CD4-positive, alpha-beta T cell (primary cell): ENCODE measurements around the gene PGLYRP4. TPM values are rescaled to one million over a fixed set of nuclear protein-coding genes. Genes with fewer than 3 reads are reported as not detected.

Source experiments
- ATAC-seq: fragments of 200-7000 bp; cut with Tn5 transposase; one replicate; pipeline ENCODE4 v1.10.0; 2022; ENCODE audit warnings: mild to moderate bottlenecking; ENCODE audit not compliant: poor library complexity
- CTCF ChIA-PET: fragments of 350-600 bp; sonication (Branson Sonifier 250); formaldehyde crosslinking; loops from one replicate; lab custom pipeline; 2021; ENCODE audit warnings: antibody characterized with exemption, inconsistent platforms; lab: Charles Lee
- POLR2A ChIA-PET: fragments of 350-600 bp; sonication (Branson Sonifier 250); formaldehyde crosslinking; loops from one replicate; lab custom pipeline; 2021; ENCODE audit warnings: antibody characterized with exemption, inconsistent platforms; lab: Charles Lee
- DNase-seq, 14 experiments: peaks; one replicate each; pipeline ENCODE4 v3.0.0-alpha.2; 2013 to 2020; ENCODE audit warnings: mixed read lengths in 2 of 14
- H3K27ac ChIP-seq, 2 donors: one replicate each; pipeline versions ENCODE4 v1.5.1 to v1.7.0; 2013; ENCODE audit warnings: low read length in 2 of 2, low read depth in 1 of 2, mild to moderate bottlenecking in 1 of 2
- H3K27me3 ChIP-seq, 2 experiments: 1 replicate in 1 of 2; 2 replicates in 1 of 2; pipeline versions ENCODE4 v1.6.1 to v1.7.0; 2013; ENCODE audit warnings: low read length in 2 of 2, control low read depth in 1 of 2, mild to moderate bottlenecking in 1 of 2, moderate library complexity in 1 of 2; ENCODE audit not compliant: insufficient read depth in 2 of 2, control insufficient read depth in 1 of 2
- H3K36me3 ChIP-seq: one replicate; pipeline ENCODE4 v1.6.1; 2013; ENCODE audit warnings: low read length, control low read depth; ENCODE audit not compliant: insufficient read depth
- H3K4me1 ChIP-seq: one replicate; pipeline ENCODE4 v1.6.1; 2013; ENCODE audit warnings: low read length, control low read depth; ENCODE audit not compliant: insufficient read depth
- H3K4me3 ChIP-seq: one replicate; pipeline ENCODE4 v1.5.1; 2013; ENCODE audit warnings: mild to moderate bottlenecking, low read length, moderate library complexity
- H3K9me3 ChIP-seq, 2 experiments: 1 replicate in 1 of 2; 2 replicates in 1 of 2; pipeline versions ENCODE4 v1.6.1 to v1.7.0; 2013; ENCODE audit warnings: low read length in 2 of 2, mild to moderate bottlenecking in 2 of 2, control low read depth in 1 of 2, moderate library complexity in 1 of 2; ENCODE audit not compliant: control insufficient read depth in 1 of 2, insufficient read depth in 1 of 2
- H3K27ac Mint-ChIP-seq: one replicate; pipeline ENCODE4 v1.8.0; 2020; ENCODE audit warnings: mixed read lengths
- H3K27me3 Mint-ChIP-seq: one replicate; pipeline ENCODE4 v1.8.0; 2021; ENCODE audit warnings: mixed read lengths
- H3K36me3 Mint-ChIP-seq: one replicate; pipeline ENCODE4 v1.8.0; 2021; ENCODE audit warnings: low read depth, mixed read lengths
- H3K4me1 Mint-ChIP-seq: one replicate; pipeline ENCODE4 v1.8.0; 2021; ENCODE audit warnings: low read depth, mixed read lengths
- H3K4me3 Mint-ChIP-seq: one replicate; pipeline ENCODE4 v1.8.0; 2020; ENCODE audit warnings: mild to moderate bottlenecking, mixed read lengths
- H3K9me3 Mint-ChIP-seq: one replicate; pipeline ENCODE4 v1.8.0; 2020; ENCODE audit warnings: mixed read lengths
- CTCF ChIP-seq: fragments of 200-600 bp; IDR thresholded peaks from one replicate; pipeline ENCODE4 v1.8.0; 2022; ENCODE audit warnings: antibody characterized with exemption, mild to moderate bottlenecking
- intact Hi-C, 2 experiments: fragments of 100-400 bp; cut with DNase I in 1 of 2; cut with micrococcal nuclease in 1 of 2; formaldehyde crosslinking; loops; one replicate each; pipeline versions ENCODE4 v1.15.1 to v1.9.0; 2023 to 2025; cut with DNase I, micrococcal nuclease
- total RNA-seq, 174 experiments: library from RNA in 2 of 174; stranded (reverse) in 2 of 174; gene quantifications; one replicate each; pipeline ENCODE4 v1.2.3 and lab custom pipeline; 2021 to 2026

The PGLYRP4 gene
- total RNA-seq, 2 experiments from 2014 or later, result not detected

- ATAC-seq (no peak), DNase-seq (peak in 2 of 14 experiments; percentile 31 to 33)
- no peaks in the 10 kb centered on the region for H3K27me3 ChIP-seq
- H3K27ac ChIP-seq, result no peak overlapping the region
- H3K4me3 ChIP-seq, result no peak overlapping the region
- H3K9me3 ChIP-seq, result no peaks in the 10 kb centered on the region
- H3K4me3 Mint-ChIP-seq, result no peak overlapping the region
- intact Hi-C loops, result no loop called here
- no peaks in the 10 kb centered on the region for H3K36me3 ChIP-seq
- ChIA-PET POLR2A (no interaction called here), CTCF (no interaction called here)
- no peaks in the 10 kb centered on the region for H3K4me1 Mint-ChIP-seq
- no peak for TF ChIP-seq CTCF
- H3K4me1 ChIP-seq, result no peaks in the 10 kb centered on the region
- H3K36me3 Mint-ChIP-seq, result no peaks in the 10 kb centered on the region
- no peak overlapping the region for H3K27ac Mint-ChIP-seq
- H3K9me3 Mint-ChIP-seq, result no peaks in the 10 kb centered on the region
- H3K27me3 Mint-ChIP-seq, result no peaks in the 10 kb centered on the region
Measured at GRCh38 chr1:153364156-153364555, 15.5 kb upstream of the PGLYRP4 start.

GRCh38 chr1:153363641-153364040 is 15.0 kb upstream of the PGLYRP4 start:
- H3K9me3 Mint-ChIP-seq, result no peaks in the 10 kb centered on the region
- no peaks in the 10 kb centered on the region for H3K4me1 Mint-ChIP-seq
- no peak for DNase-seq
- H3K27ac ChIP-seq, result no peak overlapping the region
- no peaks in the 10 kb centered on the region for H3K9me3 ChIP-seq
- H3K27ac Mint-ChIP-seq, result no peak overlapping the region
- ChIA-PET POLR2A (no interaction called here), CTCF (no interaction called here)
- no peaks in the 10 kb centered on the region for H3K27me3 Mint-ChIP-seq
- no peak for ATAC-seq
- no peaks in the 10 kb centered on the region for H3K36me3 ChIP-seq
- no peak for TF ChIP-seq CTCF
- no peak overlapping the region for H3K4me3 ChIP-seq
- no peaks in the 10 kb centered on the region for H3K36me3 Mint-ChIP-seq
- no peaks in the 10 kb centered on the region for H3K27me3 ChIP-seq
- H3K4me3 Mint-ChIP-seq, result no peak overlapping the region
- intact Hi-C loops, result no loop called here
- peaks cover 1% of the 10 kb centered on the region for H3K4me1 ChIP-seq

- Mint-ChIP-seq H3K27me3 (no peaks in the 10 kb centered on the region), H3K27ac (no peak overlapping the region), H3K4me3 (no peak overlapping the region), H3K36me3 (no peaks in the 10 kb centered on the region), H3K4me1 (peaks cover 12% of the 10 kb centered on the region), H3K9me3 (no peaks in the 10 kb centered on the region)
- peaks cover 15% of the 10 kb centered on the region for H3K4me1 ChIP-seq
- H3K27ac ChIP-seq, result no peak overlapping the region
- intact Hi-C loops, result no loop called here
- H3K27me3 ChIP-seq, result no peaks in the 10 kb centered on the region
- no peaks in the 10 kb centered on the region for H3K36me3 ChIP-seq
- ChIA-PET POLR2A (interaction anchor here (0.6 kb wide), 1 partner anchor 132 kb away, joined by 3 read pairs; no protein-coding TSS in a partner anchor), CTCF (no interaction called here)
- TF ChIP-seq CTCF, result no peak
- ATAC-seq, result no peak
- H3K9me3 ChIP-seq, result no peaks in the 10 kb centered on the region
- DNase-seq, result no peak
- no peak overlapping the region for H3K4me3 ChIP-seq
Measured at GRCh38 chr1:153362187-153362775, 13.6 kb upstream of the PGLYRP4 start.
